HTR-8/SVneo (cell line): ENCODE data around the gene BACE1.
"Not testable (repeated sequence)": the region's sequence is repeated elsewhere in the genome, so short reads cannot be mapped to it uniquely, and the experiment has no call there.

Experiments
- DNase-seq: peaks from one replicate; pipeline ENCODE4 v3.0.0; 2011; ENCODE audit warnings: low spot score, mixed read lengths; ENCODE audit not compliant: insufficient read length
- FAIRE-seq: peaks from 2 replicates; lab custom pipeline; 2011; peaks lifted over from hg19 to GRCh38; lab: Jason Lieb, UNC

The BACE1 gene

GRCh38 chr11:117316197-117316961 is at the start of gene BACE1:
Gene BACE1, minus strand, starts transcription at chr11:117316256. Its CDS starts 461 bp downstream, at chr11:117315795.
- FAIRE-seq: peak; percentile 97

GRCh38 chr11:117361432-117361831 is 45.4 kb upstream of the BACE1 start:
- DNase-seq: no peak
- FAIRE-seq: no peak

More at GRCh38 chr11:117316197-117316961, at the start of gene BACE1:
- peak; percentile 92 for DNase-seq

GRCh38 chr11:117356126-117356890 is 40.3 kb upstream of the BACE1 start:
- FAIRE-seq (no peak), DNase-seq (no peak)

GRCh38 chr11:117354550-117354949 is 38.5 kb upstream of the BACE1 start:
- FAIRE-seq: no peak
- no peak for DNase-seq

- no peak for FAIRE-seq
These were observed 29.0 kb upstream of the BACE1 start for GRCh38 chr11:117345039-117345438.

GRCh38 chr11:117337076-117337475 is 21.0 kb upstream of the BACE1 start:
- DNase-seq (no peak), FAIRE-seq (no peak)

More at GRCh38 chr11:117345039-117345438, 29.0 kb upstream of the BACE1 start:
- DNase-seq: no peak

GRCh38 chr11:117335399-117335798 is 19.3 kb upstream of the BACE1 start:
- FAIRE-seq: no peak
- no peak for DNase-seq

- DNase-seq (no peak), FAIRE-seq (no peak)
These were observed 18.8 kb upstream of the BACE1 start for GRCh38 chr11:117334896-117335295.

- no peak for FAIRE-seq
- DNase-seq: no peak
These were observed 17.9 kb upstream of the BACE1 start for GRCh38 chr11:117333917-117334316.

GRCh38 chr11:117332843-117333242 is 16.8 kb upstream of the BACE1 start:
- FAIRE-seq (no peak), DNase-seq (no peak)

GRCh38 chr11:117328375-117329010 is 12.4 kb upstream of the BACE1 start:
- FAIRE-seq (peak; percentile 36), DNase-seq (peak; percentile 41)

GRCh38 chr11:117327567-117328374 is 11.7 kb upstream of the BACE1 start, which contains the start of gene CEP164:
Gene CEP164, plus strand, starts transcription at chr11:117327854. Its CDS starts 10,733 bp downstream, at chr11:117338587.
- peak; percentile 87 for FAIRE-seq

GRCh38 chr11:117327255-117327566 is 11.2 kb upstream of the BACE1 start:
- DNase-seq, FAIRE-seq: not testable (repeated sequence)

More at GRCh38 chr11:117327567-117328374, 11.7 kb upstream of the BACE1 start, which contains the start of gene CEP164:
- peak; percentile 99 for DNase-seq

GRCh38 chr11:117319214-117319840 is 3.3 kb upstream of the BACE1 start:
- no peak for FAIRE-seq
- DNase-seq: no peak

GRCh38 chr11:117318738-117319137 is 2.7 kb upstream of the BACE1 start:
- no peak for FAIRE-seq
- DNase-seq: no peak

GRCh38 chr11:117315285-117316196 is 515 bp downstream of the BACE1 start:
- FAIRE-seq: peak; percentile 16
- no peak for DNase-seq

- DNase-seq (no peak), FAIRE-seq (no peak)
These were observed 1.2 kb downstream of the BACE1 start for GRCh38 chr11:117314840-117315239.
